GM21526 (cell line): ENCODE data around the gene SERINC5.
"Not testable (repeated sequence)": the region's sequence is repeated elsewhere in the genome, so short reads cannot be mapped to it uniquely, and the experiment has no call there.

ENCODE experiments used
- ATAC-seq: cut with Tn5 transposase; IDR thresholded peaks from one replicate; pipeline ENCODE4 v1.9.1; 2021; ENCODE audit warnings: moderate library complexity; ENCODE audit not compliant: unreplicated experiment, low FRiP score

Gene SERINC5

DNA sequence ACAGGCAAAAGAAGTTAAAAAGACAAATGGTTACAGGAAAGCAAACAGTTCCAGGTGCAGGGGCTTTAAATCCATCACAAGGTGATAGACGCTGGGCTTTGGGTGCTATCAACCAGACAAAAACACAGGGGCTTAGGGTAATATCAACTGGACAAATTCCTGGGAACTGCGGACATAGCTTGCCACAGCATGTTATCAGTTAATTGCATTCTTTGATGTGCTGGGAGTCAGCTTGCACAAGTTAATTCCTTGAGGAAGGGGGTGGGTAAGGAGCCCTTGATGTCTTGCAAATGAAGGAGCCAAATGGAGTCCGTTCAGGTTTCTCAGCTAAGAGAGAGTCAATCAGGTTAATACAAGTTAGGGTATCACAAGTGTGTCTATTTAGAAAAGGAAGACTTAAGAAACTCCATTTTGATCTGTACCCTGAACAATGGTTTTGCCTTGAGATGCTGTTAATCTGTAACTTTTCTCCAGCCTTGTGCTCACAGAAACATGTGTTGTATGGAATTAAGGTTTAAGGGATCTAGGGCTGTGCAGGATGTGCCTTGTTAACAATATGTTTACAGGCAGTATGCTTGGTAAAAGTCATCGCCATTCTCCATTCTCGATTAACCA lies 144.4 kb downstream of the SERINC5 start:
- not testable (repeated sequence) for ATAC-seq

- no peak for ATAC-seq
Measured at GRCh38 chr5:80109646-80110478, 146.0 kb downstream of the SERINC5 start.

- no peak for ATAC-seq
Measured at GRCh38 chr5:80106916-80107315, 148.9 kb downstream of the SERINC5 start.

- no peak for ATAC-seq
Measured at GRCh38 chr5:80105698-80106439, 150.0 kb downstream of the SERINC5 start.

GRCh38 chr5:80103371-80103770 lies 152.5 kb downstream of the SERINC5 start:
- ATAC-seq, result no peak

DNA sequence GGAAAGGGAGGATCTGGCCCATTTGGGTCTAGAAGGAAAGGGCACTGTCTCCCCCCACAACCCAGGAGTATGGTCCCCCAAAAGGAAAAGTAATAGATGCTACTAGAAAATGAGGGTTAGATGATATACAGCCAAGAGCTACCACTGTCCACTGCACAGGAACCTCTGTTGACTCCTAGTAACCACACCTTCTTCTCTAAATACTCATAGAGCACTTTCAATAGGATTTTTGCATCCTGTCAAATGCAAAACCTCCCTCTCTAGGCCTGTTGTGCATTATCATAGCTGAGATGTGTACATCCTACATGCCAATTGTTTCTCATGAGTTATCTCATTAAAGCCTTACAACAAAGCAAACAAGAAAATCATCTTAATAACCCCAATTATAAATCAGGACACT lies 153.9 kb downstream of the SERINC5 start:
- ATAC-seq, result no peak

GRCh38 chr5:80097451-80097850 lies 158.4 kb downstream of the SERINC5 start:
- ATAC-seq, result no peak

GRCh38 chr5:80094236-80094738 lies 161.6 kb downstream of the SERINC5 start:
- no peak for ATAC-seq

GRCh38 chr5:80093796-80094195 lies 162.1 kb downstream of the SERINC5 start:
- no peak for ATAC-seq

DNA sequence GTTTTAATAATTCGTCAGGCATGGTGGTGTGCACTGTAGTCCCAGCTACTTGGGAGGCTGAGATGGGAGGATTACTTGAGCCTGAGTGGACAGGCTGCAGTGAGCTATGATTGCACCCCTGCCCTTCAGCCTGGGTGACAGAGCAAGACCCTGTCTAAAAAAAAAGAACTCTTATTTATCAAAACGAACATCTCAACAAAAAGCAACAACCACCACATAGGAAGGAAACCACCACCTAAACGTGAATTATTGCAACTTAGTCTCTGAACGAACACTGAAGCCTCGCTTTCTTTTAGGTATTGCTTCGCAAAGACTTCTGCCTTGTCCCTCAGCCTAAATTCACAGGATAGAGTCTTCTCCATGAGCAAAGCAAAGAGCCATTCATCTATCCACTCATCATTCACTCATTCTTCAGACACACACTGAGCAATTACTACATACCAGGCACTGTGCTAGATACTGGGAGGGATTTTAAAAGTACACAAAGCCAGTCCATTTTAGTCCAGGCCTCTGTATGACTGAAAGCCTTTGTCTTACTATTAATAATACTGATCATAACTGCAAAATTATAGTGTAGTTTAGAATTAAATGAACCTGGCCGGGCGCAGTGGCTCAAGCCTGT lies 163.3 kb downstream of the SERINC5 start:
- no peak for ATAC-seq

DNA sequence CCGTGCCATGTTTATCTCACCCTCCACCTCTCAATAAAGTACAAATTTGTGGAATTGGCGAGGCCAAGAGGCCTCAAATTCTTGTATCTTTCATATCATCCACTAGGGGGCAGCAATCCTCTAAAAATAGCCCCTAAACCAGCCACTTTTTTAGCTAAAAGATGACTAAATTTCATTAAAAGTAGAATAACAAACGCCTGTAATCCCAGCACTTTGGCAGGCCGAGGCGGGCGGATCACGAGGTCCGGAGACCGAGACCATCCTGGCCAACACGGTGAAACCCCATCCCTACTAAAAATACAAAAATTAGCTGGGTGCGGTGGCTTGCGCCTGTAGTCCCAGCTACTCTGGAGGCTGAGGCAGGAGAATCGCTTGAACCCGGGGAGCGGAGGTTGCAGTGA lies 164.1 kb downstream of the SERINC5 start:
- ATAC-seq, result not testable (repeated sequence)

DNA sequence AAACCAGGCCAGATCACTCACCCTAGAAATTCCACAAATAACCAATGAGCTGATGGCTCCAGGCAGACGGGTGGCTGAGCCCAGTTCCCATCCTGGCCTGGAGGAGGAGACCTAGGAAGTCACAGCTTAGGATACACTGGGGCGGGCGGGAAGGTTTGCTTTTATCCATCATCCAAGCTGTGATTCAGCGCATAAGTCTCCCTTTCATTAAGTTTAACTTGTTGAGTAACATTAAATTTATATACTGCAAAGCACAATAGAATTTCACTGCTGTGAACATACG lies 165.0 kb downstream of the SERINC5 start:
- ATAC-seq, result no peak

GRCh38 chr5:80083101-80083890 lies 172.6 kb downstream of the SERINC5 start:
- no peak for ATAC-seq

DNA sequence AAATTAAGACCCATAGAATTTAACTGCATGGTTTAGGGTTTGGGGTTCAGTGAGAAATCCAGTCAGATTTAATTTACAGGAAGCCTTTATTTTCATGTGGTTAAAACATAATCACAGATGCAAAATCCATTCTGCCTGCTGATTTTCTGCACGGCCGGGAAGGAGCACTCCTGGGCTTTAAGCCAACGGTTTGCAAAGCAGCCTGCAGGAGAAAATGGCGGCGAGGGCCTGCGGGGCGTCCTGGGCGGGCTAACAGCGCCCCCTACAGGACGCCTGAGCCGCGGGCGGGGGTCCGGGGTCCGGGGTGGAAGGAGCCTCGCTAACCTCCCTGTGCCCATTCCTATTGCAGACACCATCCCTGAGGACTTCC lies 173.1 kb downstream of the SERINC5 start:
- no peak for ATAC-seq

- no peak for ATAC-seq
Measured at GRCh38 chr5:80082281-80082680, 173.6 kb downstream of the SERINC5 start.

DNA sequence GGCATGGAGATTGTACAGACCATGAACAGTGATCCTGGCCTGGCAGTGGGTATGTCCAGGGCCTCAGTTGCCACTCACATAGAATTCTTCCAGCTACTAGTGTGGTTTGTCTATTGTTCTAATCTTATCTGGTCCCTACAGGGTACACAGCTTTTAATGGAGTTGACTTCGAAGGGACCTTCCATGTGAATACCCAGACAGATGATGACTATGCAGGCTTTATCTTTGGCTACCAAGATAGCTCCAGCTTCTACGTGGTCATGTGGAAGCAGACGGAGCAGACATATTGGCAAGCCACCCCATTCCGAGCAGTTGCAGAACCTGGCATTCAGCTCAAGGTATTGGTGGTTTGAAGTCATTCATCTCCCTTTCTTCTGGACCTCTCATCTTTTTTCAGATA lies 176.9 kb downstream of the SERINC5 start:
- ATAC-seq, result no peak

DNA sequence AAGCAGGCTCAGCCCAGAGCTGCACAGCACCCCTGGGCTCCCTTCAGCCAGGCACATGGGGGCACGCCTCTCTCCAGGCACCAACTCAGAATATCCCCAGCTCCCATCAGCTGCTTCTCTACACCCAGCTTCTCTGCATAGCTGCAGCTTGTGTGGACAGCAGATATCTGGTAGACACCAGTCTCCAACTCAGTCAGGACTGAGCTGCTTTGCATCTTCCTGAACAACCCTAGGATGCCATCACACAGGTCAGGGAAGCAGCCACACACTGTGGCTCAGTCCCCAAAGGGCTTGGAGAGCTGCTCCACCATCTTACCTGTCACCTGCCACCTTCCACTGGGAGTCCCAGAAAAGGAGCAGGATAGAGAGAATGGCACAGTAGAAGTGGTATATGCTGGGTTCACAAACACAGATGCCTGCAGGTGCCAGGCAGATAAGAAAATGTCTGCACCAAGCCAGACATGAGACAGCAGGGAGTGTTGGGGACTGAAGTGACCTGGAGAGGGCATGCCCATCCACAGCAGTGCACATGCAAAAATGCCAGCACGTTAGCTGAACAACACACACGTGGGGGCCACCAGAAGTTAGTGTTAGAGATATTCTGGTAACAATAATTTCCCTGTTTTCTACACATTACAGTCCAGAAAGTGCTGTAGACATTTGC lies 178.7 kb downstream of the SERINC5 start:
- ATAC-seq, result no peak

DNA sequence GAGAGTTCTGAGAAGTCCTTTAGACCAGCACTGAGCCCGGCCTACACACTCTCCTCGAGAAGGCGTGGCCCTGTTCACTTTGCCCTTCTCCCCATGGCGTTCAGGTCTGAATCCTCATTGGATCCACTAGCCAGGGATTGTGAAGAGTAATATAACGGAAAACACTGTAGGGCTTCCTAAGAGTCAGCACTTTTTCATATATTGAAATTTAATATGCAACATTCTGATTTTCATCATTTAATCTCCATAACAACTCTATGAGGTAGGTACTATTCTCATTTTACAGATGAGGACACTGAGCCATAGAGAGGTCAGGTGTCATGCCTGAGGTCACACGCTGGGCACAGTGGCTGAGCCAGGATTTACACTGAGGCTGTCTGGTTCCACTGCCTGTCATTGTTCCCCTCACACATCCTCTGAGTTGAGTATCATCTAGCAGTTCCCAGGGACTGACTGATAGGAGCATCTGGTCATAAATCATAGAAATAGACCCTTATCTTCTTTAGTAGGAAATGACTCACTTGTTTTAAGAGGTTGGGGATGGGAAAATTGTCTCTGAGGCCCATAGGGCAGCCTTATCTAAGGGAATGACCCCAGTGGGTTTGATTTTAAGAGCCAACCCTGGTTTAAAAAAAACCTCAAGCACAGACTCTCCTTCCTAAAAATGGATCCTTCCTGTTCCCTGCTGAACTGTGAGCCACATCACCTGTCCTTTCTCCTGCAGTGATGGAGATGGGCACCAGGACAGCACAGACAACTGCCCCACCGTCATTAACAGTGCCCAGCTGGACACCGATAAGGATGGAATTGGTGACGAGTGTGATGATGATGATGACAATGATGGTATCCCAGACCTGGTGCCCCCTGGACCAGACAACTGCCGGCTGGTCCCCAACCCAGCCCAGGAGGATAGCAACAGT lies 179.5 kb downstream of the SERINC5 start:
- ATAC-seq, result no peak
